ENCODE results near the gene PRLR.
A peak's percentile ranks its signal among the peaks of the same experiment; 100 is the strongest.

PRLR gene

DNA sequence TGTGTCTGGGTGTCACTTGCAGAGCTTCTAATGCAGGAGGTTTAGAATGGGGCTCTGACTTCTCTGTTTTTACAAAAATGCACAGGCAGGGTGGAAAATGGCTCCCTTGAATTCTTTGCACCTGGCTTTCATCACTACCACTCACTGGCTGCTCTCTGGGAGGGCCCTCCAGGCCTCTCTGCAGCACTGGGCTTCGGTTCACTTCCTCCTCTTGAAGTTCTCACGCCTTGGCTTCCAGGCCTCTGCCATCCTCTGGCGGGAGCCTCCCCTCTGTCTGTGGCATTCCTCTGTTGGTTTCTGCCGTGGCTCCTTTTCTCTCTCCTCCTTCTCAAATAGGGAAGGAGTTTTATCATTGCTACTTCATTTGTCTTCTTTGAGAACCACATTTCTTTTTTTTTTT is 2.8 kb upstream of the PRLR start:
- no peak for DNase-seq

DNA sequence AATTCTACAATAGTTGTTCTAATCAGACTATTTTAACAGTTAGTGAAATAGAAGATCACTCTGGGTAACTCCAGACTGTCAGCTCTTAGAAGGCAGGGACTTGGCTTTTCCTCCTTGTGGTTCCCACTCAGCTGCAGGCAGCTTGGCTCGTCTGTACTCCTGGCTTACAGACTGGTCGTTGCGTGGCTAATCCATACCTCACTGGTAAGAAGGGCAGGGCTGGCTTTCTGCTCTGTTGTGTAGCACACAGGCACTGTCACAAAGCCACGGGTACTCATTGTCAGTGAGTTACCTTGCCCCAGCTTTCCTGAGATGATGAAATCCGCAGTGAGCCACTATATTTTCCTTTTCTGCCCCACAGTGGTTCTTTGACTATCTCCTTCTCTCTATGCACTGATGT is 1.8 kb upstream of the PRLR start:
- DNase-seq: no peak

DNA sequence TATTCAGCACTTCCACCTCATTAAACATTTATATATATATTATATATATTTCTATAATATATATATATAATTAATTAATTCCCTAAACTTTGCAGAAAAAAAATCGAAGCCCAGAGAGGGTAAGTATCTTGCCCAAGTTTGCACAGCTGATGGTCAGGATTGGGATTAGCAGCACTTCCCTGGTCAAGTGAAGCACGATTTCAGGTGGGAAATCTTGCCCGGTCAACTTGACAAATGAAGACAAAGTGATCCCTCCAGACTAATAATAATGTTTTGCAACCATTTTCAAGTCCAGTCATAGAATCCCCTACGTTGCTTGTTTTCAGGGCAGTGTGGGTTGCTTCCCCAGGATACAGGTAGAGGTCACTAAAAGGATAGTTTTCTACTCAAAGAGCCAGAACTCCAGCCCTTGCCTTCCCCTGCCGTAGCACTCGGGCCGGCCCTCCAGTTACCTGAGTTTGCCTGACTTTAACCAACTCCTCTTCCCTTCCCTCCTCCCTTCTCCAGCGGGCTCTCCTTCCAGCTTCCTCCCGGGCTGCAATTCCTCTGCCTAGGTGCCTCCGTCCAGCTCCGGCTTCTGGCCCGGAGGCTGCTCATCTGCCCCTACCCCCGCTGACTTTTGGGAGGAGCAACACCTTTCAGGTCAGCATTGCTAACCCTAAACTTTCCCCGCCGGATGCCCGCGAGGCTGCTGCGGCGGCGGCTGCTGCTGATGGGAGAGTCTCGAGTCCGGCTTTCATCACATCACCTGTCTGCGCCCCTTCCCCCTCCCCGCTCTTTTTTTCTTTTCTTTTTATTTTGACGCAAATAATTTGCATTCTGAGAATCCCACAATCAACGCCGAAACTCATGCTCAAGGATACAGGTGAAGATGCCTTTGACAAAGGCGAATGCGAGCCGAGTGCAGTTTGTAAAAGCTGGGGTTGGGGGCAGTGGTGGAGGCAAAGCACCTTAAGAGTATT is 930 bp downstream of the PRLR start:
- no peak for DNase-seq

DNA sequence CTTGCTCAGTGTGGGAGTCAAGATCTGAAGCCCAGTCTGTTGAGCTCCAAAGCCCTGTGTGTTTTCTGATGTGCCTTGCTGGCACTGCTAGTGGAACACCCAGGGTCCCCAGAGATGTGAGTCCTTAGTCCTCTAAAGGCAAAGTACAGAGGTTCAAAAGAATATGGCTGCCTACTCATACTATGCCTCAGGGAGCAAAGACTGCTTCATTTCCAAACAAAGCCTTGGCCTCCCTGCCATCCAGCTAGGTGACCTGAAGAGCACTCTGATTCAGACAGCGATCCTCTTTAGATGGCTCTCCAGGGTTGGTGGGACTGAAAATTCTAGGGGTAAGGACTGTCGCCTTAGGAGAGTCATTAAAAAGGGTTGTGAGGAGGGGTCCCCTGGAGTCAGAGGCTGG is 2.0 kb downstream of the PRLR start:
- DNase-seq: no peak

DNA sequence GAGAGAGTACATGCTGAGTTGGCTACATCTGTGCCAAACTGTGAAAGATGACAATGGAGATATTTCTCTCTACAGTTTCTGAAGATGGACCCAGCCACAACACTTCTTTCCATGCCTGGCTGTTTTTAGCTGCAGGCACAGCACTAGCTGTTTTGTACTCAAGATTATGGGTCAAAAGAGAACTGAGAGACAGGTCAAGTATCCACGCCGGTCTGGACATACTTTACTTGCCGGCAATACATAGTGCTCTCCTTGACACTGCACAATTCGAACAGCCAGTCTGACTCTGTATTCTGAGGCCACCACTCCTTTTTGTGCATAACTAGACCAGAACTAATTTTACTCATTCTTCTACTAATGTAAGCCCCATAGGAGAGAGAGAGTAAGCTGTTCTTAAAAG is 2.6 kb downstream of the PRLR start:
- DNase-seq: no peak

DNA sequence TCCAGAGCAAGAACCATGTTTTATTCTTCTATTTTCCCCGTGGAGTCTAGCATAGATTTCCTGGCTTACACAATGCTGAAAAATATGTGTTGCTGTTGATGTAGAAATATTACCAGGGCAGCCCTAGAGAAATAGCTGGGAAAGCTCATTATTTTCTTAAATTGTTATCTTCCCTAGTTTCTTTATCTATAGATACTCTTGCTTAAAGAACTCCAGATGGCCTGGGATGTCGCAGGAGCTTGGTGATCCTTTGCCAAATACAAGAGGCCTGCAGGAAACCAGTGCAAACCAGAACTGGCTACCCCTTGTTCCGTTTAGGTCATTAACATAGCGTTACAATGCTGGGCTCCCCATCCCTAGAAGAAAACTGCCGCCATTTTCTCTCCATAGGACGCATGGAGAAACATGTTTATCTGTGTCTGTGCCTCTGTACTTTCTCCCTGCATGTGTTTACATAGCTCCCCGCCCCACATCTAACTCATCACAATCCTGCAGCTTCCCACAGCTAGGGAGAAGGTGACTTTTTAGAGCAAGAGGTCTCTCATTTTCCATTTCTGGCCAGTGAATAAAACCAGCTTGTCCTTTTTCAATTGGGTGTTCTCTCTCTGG is 6.4 kb downstream of the PRLR start:
- no peak for DNase-seq

DNA sequence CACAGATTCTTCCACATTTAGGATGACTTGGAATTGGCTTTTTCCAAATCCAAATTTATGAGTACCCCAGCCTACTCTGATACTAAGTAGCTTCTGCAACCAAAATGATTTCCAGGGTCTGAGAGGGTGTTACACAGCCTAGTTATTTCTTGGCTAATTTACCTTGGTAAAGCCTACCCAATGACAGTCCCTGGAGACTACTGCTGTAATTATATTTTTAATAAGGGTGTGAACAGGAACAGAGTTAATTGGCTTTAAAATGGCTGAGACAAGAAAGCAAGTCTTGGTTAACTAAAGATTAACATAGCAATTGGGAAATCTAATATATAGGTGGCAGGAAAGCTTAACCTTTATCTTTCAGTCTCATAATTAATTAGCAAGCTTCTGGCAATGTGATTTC is 9.3 kb downstream of the PRLR start:
- DNase-seq: no peak

DNA sequence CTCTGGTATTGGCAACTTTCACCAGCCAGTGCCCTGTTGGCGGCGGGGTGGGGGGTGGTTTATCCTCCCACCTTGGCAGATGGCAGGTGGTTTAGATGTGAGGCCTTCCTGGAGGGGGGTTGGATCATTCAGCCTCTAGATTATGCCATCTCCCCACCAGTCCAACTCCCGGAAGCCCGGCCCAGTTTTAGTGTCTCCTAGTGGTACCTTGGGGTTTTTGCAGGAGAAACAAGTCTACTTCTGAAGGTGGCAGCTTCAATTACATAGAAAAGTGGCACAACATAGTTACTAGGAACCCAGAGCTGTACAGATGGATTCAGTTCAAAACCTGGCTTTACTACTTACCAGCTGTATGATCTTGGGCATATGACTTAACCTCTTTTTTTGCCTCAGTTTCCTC is 11.3 kb downstream of the PRLR start:
- DNase-seq: no peak

DNA sequence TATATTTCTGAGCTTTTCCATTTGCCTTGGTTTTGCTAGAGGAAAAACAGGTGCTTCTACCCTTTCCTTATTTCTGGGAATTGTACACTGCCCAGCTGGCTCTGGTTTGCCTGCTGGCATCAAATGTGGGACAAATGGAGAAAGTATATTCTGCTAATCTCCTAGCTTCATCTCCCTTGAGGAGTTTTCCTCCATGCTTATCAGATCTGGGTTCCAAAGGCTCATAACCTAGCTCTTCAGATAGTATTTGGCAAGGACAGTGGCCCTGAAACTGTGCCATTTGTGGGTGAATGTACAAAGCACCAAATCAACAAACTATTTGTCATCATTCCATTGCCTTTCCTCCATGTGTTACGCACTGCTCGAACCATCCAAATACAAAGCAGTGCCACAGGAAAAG is 16.2 kb downstream of the PRLR start:
- no peak for DNase-seq

DNA sequence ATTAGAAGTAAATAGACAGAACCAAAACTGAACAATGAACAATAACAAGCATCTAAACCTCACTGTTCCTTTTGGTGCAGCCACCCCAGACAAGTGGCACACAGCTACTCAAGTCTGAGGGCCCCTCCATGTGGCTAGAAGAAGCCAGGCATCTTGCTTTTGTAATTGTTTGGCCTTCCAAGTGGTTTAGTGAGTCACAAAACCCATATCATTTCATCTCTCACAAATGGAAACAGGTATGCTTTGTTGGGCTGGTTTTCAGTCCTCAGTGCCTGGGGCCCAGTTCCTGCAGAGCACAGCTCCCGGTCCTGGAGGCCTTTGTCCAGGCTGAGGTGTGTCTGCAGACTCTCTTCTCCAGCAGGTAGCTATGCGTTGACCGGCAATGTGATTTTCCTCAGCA is 16.7 kb downstream of the PRLR start:
- DNase-seq: no peak

DNA sequence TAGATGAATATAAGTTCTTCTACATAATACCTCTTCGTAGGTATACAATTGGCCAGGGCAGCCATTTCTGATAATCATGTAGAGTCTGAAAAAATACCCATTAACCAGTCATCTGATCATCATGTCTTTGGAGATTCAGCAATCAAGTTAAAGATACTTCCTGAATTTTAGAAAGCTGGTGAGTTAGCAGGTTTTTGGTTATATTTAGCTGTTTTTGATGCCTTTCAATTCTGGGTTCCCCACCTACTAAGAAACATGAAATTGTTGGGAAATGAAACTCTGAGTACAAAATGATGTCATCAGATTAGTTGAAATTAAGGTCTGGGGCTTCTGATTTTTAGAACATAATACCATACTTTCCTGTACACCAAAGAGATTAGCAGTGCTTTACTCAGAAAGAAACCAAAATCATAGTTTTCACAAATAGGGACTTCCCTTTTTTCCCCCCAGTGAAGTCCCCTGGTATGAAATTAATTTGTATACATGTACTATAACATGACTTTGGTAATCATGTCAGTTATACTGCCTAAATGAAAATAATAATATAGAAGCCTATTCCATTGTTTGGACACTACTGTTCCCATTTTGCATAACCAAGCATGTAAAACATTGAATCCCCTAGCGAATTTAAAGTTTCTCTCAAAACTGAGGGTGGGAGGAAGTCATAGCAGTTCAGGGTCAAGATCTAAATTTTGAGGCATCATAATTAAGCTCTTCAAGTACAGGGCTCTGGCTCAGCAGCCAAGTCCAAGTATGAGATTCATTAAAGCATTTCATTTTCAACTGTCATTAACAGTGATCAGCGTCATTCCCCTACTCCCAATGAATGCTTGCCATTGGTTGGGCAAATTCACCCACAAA is 17.9 kb downstream of the PRLR start:
- no peak for DNase-seq

DNA sequence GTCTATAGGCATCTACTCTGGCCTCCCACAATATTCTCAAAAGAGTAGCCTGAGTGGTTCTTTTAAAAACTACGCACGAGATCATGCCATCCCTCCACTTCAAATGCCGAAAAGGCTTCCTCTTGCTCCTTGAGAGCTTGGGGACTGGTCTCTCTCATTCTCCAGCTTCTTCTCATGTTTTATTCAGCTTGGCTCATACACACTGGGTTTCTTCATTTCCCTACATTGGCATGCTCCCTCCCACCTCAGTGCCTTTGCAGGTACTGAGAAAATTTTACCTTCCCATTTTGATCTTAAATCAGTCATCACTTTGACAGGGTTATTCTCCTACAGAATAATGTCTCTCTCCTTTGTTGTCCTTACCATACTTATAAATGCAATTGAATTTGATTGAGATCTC is 20.4 kb downstream of the PRLR start:
- no peak for DNase-seq

DNA sequence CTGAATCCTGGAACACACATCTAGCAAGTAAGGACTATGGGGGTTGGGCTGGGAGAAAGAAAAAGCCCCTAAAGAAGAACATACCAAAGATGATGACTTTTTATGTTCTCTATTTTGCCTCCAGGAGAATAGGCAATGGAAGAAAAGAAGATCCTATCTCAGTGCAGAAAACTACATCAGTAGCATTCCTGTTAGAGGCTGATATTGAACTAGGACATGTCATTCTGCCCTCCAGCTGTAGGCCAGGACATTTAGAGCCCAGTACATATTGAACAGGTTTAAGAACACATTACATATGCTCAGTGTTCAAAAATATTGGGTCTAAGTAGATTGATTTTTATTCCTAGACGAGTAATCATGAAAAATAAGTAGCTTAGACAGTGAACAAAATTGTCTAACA is 24.7 kb downstream of the PRLR start:
- DNase-seq: no peak

DNA sequence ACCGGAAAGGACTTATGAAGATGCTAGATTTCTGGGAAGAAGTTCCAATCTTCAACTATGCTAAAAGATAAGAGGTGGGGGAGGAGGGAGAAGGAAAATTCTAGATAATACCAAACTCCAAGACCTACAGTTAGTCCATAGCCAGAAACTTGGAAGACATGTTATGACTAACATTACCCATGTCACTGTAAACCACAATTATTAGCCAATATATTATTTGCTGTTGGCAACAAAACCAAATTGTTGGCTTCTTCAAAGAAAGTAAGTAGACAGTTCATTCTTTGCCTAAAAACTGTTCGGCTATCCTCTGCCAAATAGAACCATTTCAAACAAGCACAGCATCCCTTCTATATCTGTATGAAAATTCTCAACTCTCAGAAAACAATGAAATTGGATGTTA is 25.1 kb downstream of the PRLR start:
- DNase-seq: no peak

DNA sequence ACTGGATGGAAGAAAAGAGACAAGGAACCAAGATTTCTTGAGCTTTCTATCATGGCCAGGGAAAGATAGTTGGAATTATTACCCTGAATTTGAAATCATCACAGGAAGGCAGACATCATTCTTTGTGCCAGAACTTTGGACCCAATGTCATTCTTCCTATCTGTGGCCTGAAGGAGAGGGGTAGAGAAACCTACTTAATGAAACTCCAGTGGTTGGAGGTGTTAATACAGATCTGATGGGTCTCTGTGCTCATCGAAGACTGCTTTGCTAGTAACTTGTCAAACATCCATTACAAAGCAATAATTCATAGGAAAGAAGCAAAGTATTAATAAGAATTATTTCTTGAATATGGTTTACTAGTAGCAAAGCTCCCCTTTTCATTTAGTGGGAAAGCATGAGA is 26.9 kb downstream of the PRLR start:
- no peak for DNase-seq

DNA sequence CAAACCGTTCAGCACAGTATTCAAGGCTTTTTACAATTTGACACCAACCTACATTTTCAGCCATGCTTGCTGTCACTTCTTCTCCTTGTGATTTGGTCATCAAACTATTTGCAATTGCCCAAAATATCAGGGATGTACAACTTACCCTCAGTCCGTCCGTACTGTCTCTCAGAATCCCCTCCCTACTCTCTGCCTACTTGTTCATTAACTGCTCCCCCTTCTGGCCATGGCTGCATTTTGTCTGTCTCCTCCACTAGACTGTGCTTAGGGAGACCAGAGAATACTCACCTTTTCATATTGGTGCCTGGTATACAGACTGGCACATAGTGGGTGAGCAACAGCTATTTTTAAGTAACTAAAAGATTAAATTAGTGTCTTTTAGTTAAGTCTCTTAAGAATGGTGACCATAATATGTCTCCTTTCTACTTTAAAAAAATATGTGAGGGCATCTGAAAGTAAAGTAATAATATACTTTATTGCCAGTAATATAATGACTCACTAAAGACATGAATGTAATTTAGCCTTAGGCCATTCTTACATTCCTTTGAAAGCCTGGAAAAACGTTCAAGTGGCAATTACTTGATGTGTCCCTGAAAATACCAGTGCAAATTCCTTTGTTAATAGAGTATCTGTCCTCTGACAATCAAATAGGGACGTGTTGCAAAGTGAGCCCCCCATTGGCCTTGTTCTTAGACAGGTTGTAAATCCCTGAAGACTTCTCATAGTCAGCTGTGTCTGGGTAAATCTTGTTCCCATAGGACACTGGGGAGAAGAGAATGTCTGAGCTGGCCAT is 27.8 kb downstream of the PRLR start:
- DNase-seq: peak; percentile 6

DNA sequence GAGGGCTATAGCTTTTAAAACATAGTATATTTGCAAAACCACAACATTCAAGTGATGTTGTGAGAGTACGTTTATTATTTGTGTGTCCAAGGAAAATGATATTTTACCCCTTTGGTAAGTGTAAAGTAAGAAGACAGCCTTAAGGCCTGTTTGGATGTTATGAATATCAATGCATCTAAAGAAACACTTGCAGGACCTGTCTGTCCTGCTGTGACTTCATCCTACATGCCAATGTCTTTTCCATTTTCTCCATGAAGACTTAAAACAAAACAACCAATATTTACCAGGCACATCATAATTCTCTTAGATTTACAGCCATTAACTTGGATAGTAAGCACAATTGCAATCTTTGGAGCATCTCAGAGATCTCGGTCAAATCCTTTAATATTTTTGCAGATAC is 29.0 kb downstream of the PRLR start:
- DNase-seq: no peak

DNA sequence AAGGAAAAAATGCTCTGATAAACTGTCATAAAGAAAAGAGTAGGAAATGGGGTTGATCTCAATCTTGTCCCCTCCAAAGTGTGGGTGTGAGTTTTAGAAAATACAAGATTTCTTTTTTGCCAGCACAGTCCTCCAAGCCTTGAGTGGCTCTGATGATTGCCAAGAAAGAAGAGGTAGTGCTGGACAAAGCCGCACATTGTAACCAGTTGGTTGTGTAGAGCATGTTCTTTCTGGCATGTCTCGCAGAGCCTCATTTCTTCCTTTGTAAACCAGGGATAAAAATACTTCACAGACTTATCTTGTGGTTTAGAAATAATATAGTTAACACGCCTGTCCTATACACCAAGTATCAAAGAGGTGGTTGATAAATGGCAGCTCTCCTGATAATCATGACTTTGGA is 30.4 kb downstream of the PRLR start:
- DNase-seq: no peak

DNA sequence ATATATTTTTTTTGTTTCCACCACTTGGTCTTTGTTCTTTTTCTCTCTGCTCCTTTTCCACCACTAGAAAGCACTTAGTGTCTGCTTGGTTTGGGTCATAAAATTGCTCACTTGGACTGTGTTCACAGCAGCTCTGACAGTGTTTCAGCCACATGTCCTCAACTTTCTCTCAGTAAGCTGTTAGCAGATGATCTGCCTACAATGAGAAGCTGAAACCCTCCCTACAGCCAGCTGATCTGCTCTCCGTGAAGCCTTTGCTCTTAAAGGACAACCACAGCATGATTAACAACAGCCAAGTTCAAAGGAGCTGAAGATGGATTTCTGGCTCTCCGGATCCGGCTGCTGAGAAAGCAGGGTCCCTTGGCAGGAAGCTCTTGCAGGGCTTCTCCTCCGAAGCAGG is 31.6 kb downstream of the PRLR start:
- DNase-seq: no peak

DNA sequence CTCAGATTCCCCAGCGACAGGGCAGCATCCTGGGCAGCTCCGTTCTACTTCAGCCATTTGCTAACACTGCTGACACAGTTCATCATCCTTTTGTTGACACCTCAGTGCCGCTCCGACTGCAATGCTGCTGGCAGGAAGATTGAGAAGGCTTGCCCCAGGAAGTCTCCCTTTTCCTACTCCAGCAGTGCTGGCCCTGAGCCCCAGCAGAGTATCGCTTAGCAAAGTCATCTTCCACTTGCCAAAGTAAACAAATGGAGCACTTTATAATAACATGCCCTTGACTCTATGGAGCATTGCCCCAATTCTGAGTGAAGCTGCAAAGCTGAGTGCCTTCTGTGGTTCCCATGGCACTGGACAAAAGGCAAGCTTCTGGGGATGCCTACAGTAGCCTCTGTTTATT is 32.2 kb downstream of the PRLR start:
- no peak for DNase-seq

DNA sequence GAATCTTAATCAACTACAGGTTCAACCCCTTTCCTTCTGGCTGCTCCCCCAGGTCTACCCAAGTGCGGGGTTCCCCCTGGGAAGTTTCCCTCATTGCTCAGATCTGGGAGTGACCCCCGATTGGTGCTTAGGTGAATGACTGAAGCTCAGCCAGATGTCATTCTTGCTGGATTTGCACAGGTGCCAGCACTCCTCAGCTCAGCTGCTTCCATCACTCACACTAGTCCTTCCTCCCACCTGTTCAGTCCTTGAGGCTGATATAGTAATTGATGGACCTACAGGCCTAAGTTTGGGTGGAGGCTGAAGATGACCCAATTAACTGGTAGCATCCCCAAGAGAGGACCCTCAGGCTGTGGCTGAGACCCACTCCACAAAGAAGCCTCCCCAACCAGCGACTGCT is 32.9 kb downstream of the PRLR start:
- no peak for DNase-seq

DNA sequence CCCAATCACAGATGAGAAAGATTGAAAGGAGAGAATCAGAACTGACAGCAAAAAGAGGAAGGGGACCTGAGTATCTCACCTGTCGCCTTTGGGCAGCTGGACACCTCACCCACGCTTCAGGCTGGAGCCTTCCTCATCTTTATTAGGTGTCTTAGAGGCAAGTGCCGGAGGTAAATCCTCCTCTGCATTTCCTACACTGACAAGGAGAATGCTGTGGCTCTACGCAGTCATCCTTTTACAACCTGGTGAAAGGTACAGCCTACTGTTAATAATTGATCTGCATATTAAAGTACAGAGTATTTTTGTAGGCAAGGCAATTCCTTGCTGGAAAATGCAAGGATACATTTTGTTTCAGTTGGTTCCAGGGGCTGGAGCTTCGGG is 34.8 kb downstream of the PRLR start:
- DNase-seq: no peak

Data from CD4-positive, alpha-beta T cell treated with Interleukin-4 for 4 hours (primary cell).